Measurements from ENCODE around the gene FBXW4.
"Not testable (repeated sequence)": the region's sequence is repeated elsewhere in the genome, so short reads cannot be mapped to it uniquely, and the experiment has no call there.

Gene FBXW4

GRCh38 chr10:101614663-101615524 is 80.1 kb downstream of the FBXW4 start:
- no peak for DNase-seq

GRCh38 chr10:101613646-101614045 is 81.3 kb downstream of the FBXW4 start:
- DNase-seq = no peak

- no peak for DNase-seq
Observed at GRCh38 chr10:101612872-101613271, 82.1 kb downstream of the FBXW4 start.

- no peak for DNase-seq
Observed at GRCh38 chr10:101612086-101612485, 82.9 kb downstream of the FBXW4 start.

- DNase-seq = no peak
Observed at GRCh38 chr10:101611096-101611905, 83.7 kb downstream of the FBXW4 start.

- no peak for DNase-seq
Observed at GRCh38 chr10:101609481-101609880, 85.5 kb downstream of the FBXW4 start.

- DNase-seq = no peak
Observed at GRCh38 chr10:101607124-101607523, 87.8 kb downstream of the FBXW4 start.

- DNase-seq = peak; percentile 3
Observed at GRCh38 chr10:101602761-101603398, 92.1 kb downstream of the FBXW4 start.

- DNase-seq = no peak
Observed at GRCh38 chr10:101601541-101601940, 93.4 kb downstream of the FBXW4 start.

GRCh38 chr10:101597091-101597900 is 97.7 kb downstream of the FBXW4 start:
- DNase-seq = no peak

- DNase-seq = no peak
Observed at GRCh38 chr10:101595591-101596433, 99.2 kb downstream of the FBXW4 start.

GRCh38 chr10:101593331-101593730 is 101.6 kb downstream of the FBXW4 start:
- not testable (repeated sequence) for DNase-seq

GRCh38 chr10:101588879-101589278 is 106.1 kb downstream of the FBXW4 start:
- no peak for DNase-seq

GRCh38 chr10:101587725-101588653 is 107.0 kb downstream of the FBXW4 start, which contains the start of the genes DPCD and POLL:
DPCD (plus strand) TSS chr10:101588321; CDS start chr10:101588337, 16 bp downstream.
POLL (minus strand) TSS chr10:101588257; CDS start chr10:101587360, 897 bp downstream.
- DNase-seq = peak; percentile 79

- no peak for DNase-seq
Observed at GRCh38 chr10:101585841-101586240, 109.1 kb downstream of the FBXW4 start.

GRCh38 chr10:101580486-101581399 is 114.2 kb downstream of the FBXW4 start:
- DNase-seq = no peak

- no peak for DNase-seq
Observed at GRCh38 chr10:101579516-101579870, 115.5 kb downstream of the FBXW4 start.

GRCh38 chr10:101578803-101579515 is 116.0 kb downstream of the FBXW4 start:
- no peak for DNase-seq
